Measurements from ENCODE around the gene USP6NL. TPM values are rescaled to one million over a fixed set of nuclear protein-coding genes. Genes with fewer than 3 reads are reported as not detected.

Gene USP6NL
- total and polyA plus RNA-seq, 2 of the 8 experiments (the other 6 are each of a cell fraction or from before 2014, with no cell fraction given) = 10.9 to 28.8 TPM

DNA sequence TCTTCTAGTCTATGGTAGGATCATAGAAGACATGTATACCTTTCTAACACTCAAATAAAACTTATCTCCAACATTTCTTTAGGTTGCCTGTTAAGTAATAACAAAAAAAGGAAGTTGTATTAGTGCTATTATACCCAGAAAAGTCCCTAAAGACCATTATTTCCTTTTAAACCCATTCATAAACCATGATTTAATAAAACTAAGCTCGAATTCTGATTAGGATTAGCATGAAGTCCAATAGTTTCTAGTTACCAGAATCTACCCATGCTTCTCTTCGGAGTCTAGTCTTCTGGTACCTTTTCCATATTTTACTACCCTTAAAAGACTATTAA, 62.7 kb downstream of the USP6NL start:
- no peak for FAIRE-seq
- 94% methylated on average over 2 of the region's 2 CpGs; no CpG with 5 or more reads in 1 of the 2 experiments for WGBS, 2 experiments (ENCODE audit: extremely low coverage in 1 of 2, insufficient coverage in 1 of 2, insufficient read length in 1 of 2, insufficient replicate concordance in 2 of 2, low coverage in 1 of 2, low lambda C conversion rate in 2 of 2, missing lambda C conversion rate in 1 of 2)
- CTCF ChIA-PET (ENCODE audit: partially characterized antibody) = interaction anchor here (0.9 to 1.1 kb wide), 2 partner anchors 15 to 180 kb away, joined by 3 read pairs; no protein-coding TSS in a partner anchor
- no peak for TF ChIP-seq POLR2A (IDR thresholded peaks at IDR 0.05; ENCODE audit: control extremely low read depth in 1 of 2, low read depth in 2 of 2, low read length in 2 of 2)
- no peak for TF ChIP-seq GABPA (IDR thresholded peaks at IDR 0.05; ENCODE audit: borderline replicate concordance, insufficient read depth, low read length)
- TF ChIP-seq HDAC6 (IDR thresholded peaks at IDR 0.05; ENCODE audit: low read depth, low read length) = no peak
- TF ChIP-seq TCF12 (IDR thresholded peaks at IDR 0.05; ENCODE audit: low read depth, low read length) = no peak
- no peak for TF ChIP-seq CHD1 (IDR thresholded peaks at IDR 0.05; ENCODE audit: low read depth, low read length)
- no peak for TF ChIP-seq TEAD4 (IDR thresholded peaks at IDR 0.05; ENCODE audit: low read depth, low read length)
- no peak for TF ChIP-seq HDAC2 (IDR thresholded peaks at IDR 0.05; ENCODE audit: borderline replicate concordance in 1 of 2, low read depth in 2 of 2, low read length in 2 of 2)
- no peak for TF ChIP-seq SUZ12 (IDR thresholded peaks at IDR 0.05; ENCODE audit: low read length)
- TF ChIP-seq TAF1 (IDR thresholded peaks at IDR 0.05; ENCODE audit: low read depth, low read length) = no peak
- TF ChIP-seq GTF2F1 (IDR thresholded peaks at IDR 0.05; ENCODE audit: borderline replicate concordance, low read depth, low read length) = no peak
- TF ChIP-seq SIRT6 (IDR thresholded peaks at IDR 0.05; ENCODE audit: low read length) = no peak
- TF ChIP-seq CBX5 (IDR thresholded peaks at IDR 0.05; ENCODE audit: low read depth, low read length) = no peak
- no peak for TF ChIP-seq YY1 (IDR thresholded peaks at IDR 0.05; ENCODE audit: low read depth, low read length)
- no peak for TF ChIP-seq CTBP2 (IDR thresholded peaks at IDR 0.05; ENCODE audit: borderline replicate concordance, insufficient read depth, insufficient read length, low read length)
- TF ChIP-seq SIN3A (conservative IDR thresholded peaks at IDR 0.05 in 1 of 2, IDR thresholded peaks at IDR 0.05 in 1 of 2; ENCODE audit: low read depth in 1 of 2, low read length in 2 of 2) = no peak

More for the DNA sequence above, 62.7 kb downstream of the USP6NL start:
- Histone ChIP-seq H3K9me3 (ENCODE audit: insufficient read depth in 2 of 2, low read depth in 1 of 2, low read length in 1 of 2) (no peaks in the 10 kb centered on the region), H4K91ac (replicated peaks; ENCODE audit: insufficient read length, low read length) (no peak overlapping the region), H3K4me3 (ENCODE audit: extremely low read depth in 1 of 4, insufficient read depth in 2 of 4, low read depth in 3 of 4, low read length in 4 of 4) (no peak overlapping the region), H3K23me2 (ENCODE audit: low read depth, low read length) (no peaks in the 10 kb centered on the region), H2BK20ac (ENCODE audit: low read length) (no peak overlapping the region), H3K9ac (replicated peaks in 1 of 4; ENCODE audit: extremely low read depth in 1 of 4, low read depth in 3 of 4, low read length in 3 of 4) (no peak overlapping the region), H2BK15ac (ENCODE audit: low read length) (no peak overlapping the region), H3K18ac (ENCODE audit: extremely low read depth, low read length) (no peak overlapping the region), H3K14ac (ENCODE audit: insufficient read length) (no peak overlapping the region), H3K4me1 (replicated peaks in 1 of 4; ENCODE audit: control insufficient read depth in 3 of 4, insufficient read depth in 4 of 4, low read length in 3 of 4) (peaks cover 0 to 2% (median 1%) of the 10 kb centered on the region in 4 experiments; a peak in 2 of 7 replicates), H3K4ac (replicated peaks; ENCODE audit: insufficient read length, low read depth, low read length) (no peak overlapping the region), H2AFZ (ENCODE audit: low read length) (no peak overlapping the region), H4K20me1 (replicated peaks in 1 of 2; ENCODE audit: control insufficient read depth in 1 of 2, insufficient read depth in 2 of 2, low read length in 2 of 2) (peaks cover 0 to 2% of the 10 kb centered on the region in 2 experiments), H3K79me1 (ENCODE audit: low read depth, low read length) (peaks cover 2% of the 10 kb centered on the region; the same call in 1 of the 2 replicates), H3K79me2 (ENCODE audit: control insufficient read depth in 1 of 2, insufficient read depth in 2 of 2, low read length in 2 of 2) (peaks cover 0 to 88% of the 10 kb centered on the region in 2 experiments; a peak in 2 of 4 replicates), H4K8ac (ENCODE audit: extremely low read depth, insufficient read depth, low read length) (no peak overlapping the region), H2BK12ac (ENCODE audit: low read depth, low read length) (no peak overlapping the region), H3K4me2 (ENCODE audit: insufficient read depth in 1 of 2, low read depth in 2 of 2, low read length in 2 of 2) (no peak overlapping the region), H3K36me3 (ENCODE audit: control insufficient read depth in 2 of 4, insufficient read depth in 4 of 4, low read length in 3 of 4) (no peaks in the 10 kb centered on the region; a peak in 1 of 8 replicates), H4K5ac (ENCODE audit: insufficient read length, low read depth, low read length) (no peak overlapping the region), H3K56ac (replicated peaks; ENCODE audit: insufficient read length, low read depth, low read length) (no peak overlapping the region), H2BK120ac (replicated peaks; ENCODE audit: low read depth, low read length) (no peak overlapping the region), H2AK5ac (ENCODE audit: low read depth, low read length) (no peak overlapping the region), H3K27me3 (replicated peaks in 1 of 4; ENCODE audit: control insufficient read depth in 3 of 4, extremely low read depth in 1 of 4, insufficient read depth in 3 of 4, low read length in 3 of 4) (no peaks in the 10 kb centered on the region), H2BK5ac (ENCODE audit: low read depth, low read length) (no peak overlapping the region), H3K23ac (ENCODE audit: insufficient read length) (no peak overlapping the region), H3K27ac (ENCODE audit: low read depth, low read length) (no peak overlapping the region)
- no peak for DNase-seq (ENCODE audit: low read depth in 1 of 2, low spot score in 2 of 2)
- POLR2A ChIA-PET (ENCODE audit: partially characterized antibody) = interaction anchor here (1.0 kb wide), 1 partner anchor 21 kb away, joined by 3 read pairs; no protein-coding TSS in a partner anchor
